ENCODE measurements around the gene RETREG3. TPM values are rescaled to one million over a fixed set of nuclear protein-coding genes. Genes with fewer than 3 reads are reported as not detected.

The RETREG3 gene
- total and polyA plus RNA-seq, 2 of the 13 experiments (the other 11 are each of a cell fraction or from before 2014, with no cell fraction given) = 47.0 to 55.8 TPM

- no peak for TF ChIP-seq IRF1 (CRISPR knock-in tag; IDR thresholded peaks at IDR 0.05; ENCODE audit: low read depth)
- no peak for TF ChIP-seq MEF2D (CRISPR knock-in tag; IDR thresholded peaks at IDR 0.05)
- no peak for TF ChIP-seq PRPF4 (IDR thresholded peaks at IDR 0.05; ENCODE audit: low read depth, low read length, poor library complexity, severe bottlenecking)
- TF ChIP-seq ZBTB44 (CRISPR knock-in tag; IDR thresholded peaks at IDR 0.05) = no peak
- peak; percentile 73; the same call in 1 of the 2 replicates for TF ChIP-seq ZNF598 (CRISPR knock-in tag; IDR thresholded peaks at IDR 0.05; ENCODE audit: borderline replicate concordance)
- TF ChIP-seq ZNF101 (CRISPR knock-in tag; IDR thresholded peaks at IDR 0.05; ENCODE audit: borderline replicate concordance, low read depth) = no peak
- TF ChIP-seq ZNF713 (CRISPR knock-in tag; IDR thresholded peaks at IDR 0.05) = no peak
- no peak for TF ChIP-seq ZNF782 (CRISPR knock-in tag; IDR thresholded peaks at IDR 0.05; ENCODE audit: borderline replicate concordance)
- 0 out of 2 replicates have a peak, but pooled peaks have one; percentile 18 for TF ChIP-seq BORCS8-MEF2B (CRISPR knock-in tag; IDR thresholded peaks at IDR 0.05)
- TF ChIP-seq JUNB (CRISPR knock-in tag; IDR thresholded peaks at IDR 0.05; ENCODE audit: borderline replicate concordance) = no peak
- no peak for TF ChIP-seq SRSF4 (IDR thresholded peaks at IDR 0.05; ENCODE audit: low read depth, low read length, poor library complexity, severe bottlenecking)
- no peak for TF ChIP-seq ZNF766 (CRISPR knock-in tag; IDR thresholded peaks at IDR 0.05; ENCODE audit: borderline replicate concordance)
- TF ChIP-seq ZNF891 (CRISPR knock-in tag; IDR thresholded peaks at IDR 0.05) = peak; percentile 7; the same call in 1 of the 2 replicates
- 0 out of 2 replicates have a peak, but pooled peaks have one; percentile 22 for TF ChIP-seq ZNF329 (CRISPR knock-in tag; IDR thresholded peaks at IDR 0.05; ENCODE audit: low read depth)
- no peak for TF ChIP-seq ZNF143 (CRISPR knock-in tag; IDR thresholded peaks at IDR 0.05)
- TF ChIP-seq ISL2 (CRISPR knock-in tag; IDR thresholded peaks at IDR 0.05) = no peak; the same call in 1 of the 2 replicates
- no peak for TF ChIP-seq NFATC3 (CRISPR knock-in tag; IDR thresholded peaks at IDR 0.05)
- TF ChIP-seq ZNF746 (CRISPR knock-in tag; IDR thresholded peaks at IDR 0.05) = no peak
- no peak for TF ChIP-seq KDM4B (CRISPR knock-in tag; IDR thresholded peaks at IDR 0.05)
- no peak for TF ChIP-seq LBX2 (CRISPR knock-in tag; IDR thresholded peaks at IDR 0.05; ENCODE audit: borderline replicate concordance)
- TF ChIP-seq ZBTB20 (CRISPR knock-in tag; IDR thresholded peaks at IDR 0.05; ENCODE audit: borderline replicate concordance, low read depth) = no peak
- TF ChIP-seq, protein P1, sequence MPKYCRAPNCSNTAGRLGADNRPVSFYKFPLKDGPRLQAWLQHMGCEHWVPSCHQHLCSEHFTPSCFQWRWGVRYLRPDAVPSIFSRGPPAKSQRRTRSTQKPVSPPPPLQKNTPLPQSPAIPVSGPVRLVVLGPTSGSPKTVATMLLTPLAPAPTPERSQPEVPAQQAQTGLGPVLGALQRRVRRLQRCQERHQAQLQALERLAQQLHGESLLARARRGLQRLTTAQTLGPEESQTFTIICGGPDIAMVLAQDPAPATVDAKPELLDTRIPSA (CRISPR knock-in tag; IDR thresholded peaks at IDR 0.05; ENCODE audit: borderline replicate concordance) = no peak
- no peak for TF ChIP-seq ZNF510 (CRISPR knock-in tag; IDR thresholded peaks at IDR 0.05; ENCODE audit: low read depth)
- TF ChIP-seq, protein P2, sequence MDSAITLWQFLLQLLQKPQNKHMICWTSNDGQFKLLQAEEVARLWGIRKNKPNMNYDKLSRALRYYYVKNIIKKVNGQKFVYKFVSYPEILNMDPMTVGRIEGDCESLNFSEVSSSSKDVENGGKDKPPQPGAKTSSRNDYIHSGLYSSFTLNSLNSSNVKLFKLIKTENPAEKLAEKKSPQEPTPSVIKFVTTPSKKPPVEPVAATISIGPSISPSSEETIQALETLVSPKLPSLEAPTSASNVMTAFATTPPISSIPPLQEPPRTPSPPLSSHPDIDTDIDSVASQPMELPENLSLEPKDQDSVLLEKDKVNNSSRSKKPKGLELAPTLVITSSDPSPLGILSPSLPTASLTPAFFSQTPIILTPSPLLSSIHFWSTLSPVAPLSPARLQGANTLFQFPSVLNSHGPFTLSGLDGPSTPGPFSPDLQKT (CRISPR knock-in tag; IDR thresholded peaks at IDR 0.05; ENCODE audit: borderline replicate concordance) = no peak
Measured at GRCh38 chr17:42531455-42532354, 77.5 kb downstream of the RETREG3 start (continued).

Measured in HepG2 (cell line).